HS-27A (cell line): ENCODE data around the gene ARAP2.

Experiments used
- DNase-seq: peaks from one replicate; pipeline ENCODE4 v3.0.0-alpha.2; 2012; ENCODE audit warnings: low read depth, missing footprints

The ARAP2 gene

GRCh38 chr4:36256398-36256891 is 12.1 kb upstream of the ARAP2 start:
- no peak for DNase-seq

DNA sequence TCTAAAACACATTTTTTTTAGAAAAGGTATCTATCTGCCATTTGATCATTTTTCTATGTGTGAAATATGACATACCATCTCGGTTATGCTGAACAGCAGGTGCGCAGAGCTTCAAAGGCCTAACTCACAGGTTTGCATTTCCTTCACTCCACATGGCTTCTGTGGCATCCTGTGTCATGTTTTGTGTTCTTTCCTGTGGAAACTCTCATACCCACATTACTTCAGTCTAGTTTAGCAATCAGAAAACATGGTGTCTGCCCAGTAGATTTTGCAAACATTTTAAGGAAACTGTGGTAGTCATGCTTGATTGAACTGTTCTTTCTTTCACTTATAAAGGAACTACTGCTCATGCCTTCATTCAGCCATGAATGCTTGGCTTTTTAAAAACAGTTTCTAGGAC is 11.3 kb upstream of the ARAP2 start:
- DNase-seq: no peak

DNA sequence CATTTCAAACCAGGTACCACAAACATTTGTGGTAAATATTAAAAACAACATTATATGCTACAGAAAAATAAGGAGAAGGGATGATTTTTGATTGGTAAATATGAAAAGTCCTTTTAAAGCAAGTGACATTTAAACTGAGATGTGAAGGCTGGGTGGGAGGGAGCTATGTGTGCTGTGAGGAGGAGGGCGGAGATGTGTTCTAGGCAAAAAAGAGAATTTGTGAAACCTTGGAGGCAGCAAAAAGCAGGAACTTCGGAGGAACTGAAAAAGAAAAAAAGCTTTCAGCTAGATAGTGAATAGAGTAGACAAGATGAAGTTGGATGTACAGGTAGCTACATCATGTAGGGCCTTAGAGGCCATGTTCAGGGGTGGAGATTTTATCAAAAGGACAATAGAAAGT is 10.1 kb upstream of the ARAP2 start:
- no peak for DNase-seq

DNA sequence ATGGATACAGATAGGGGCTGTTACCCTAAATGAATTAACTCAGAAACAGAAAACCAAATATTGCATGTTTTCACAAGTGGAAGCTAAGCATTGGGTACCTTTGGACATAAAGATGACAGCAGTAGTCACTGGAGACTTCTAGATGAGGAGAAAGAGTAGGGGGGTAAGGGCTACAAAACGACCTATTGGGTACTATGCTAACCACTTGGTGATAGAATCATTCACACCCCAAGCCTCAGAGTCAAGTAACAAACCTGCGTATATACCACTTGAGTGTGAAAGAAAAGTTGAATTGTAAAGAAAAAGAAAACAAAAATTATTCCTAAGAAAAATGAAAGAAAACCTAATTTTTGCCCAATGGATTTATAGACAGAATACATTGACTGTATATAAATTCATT is 7.7 kb upstream of the ARAP2 start:
- DNase-seq: no peak

DNA sequence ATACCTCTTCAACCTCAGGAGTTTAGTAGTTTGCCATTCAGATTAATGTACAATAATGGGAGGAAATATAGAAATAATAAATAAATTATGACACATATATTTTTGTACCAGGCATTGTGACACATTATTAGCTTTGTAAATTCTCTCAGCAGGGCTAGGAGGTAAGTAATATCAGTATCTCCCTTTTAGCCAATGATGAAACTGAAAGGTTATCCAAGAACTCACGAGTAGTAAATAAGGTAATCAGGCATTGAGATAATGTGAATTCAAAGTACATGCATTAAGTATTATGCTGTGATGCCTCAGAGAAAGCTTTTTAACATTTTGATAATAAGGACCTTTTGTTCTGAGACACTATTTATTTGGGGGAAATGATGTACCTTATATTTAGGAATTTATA is 5.3 kb upstream of the ARAP2 start:
- no peak for DNase-seq

GRCh38 chr4:36243355-36244256 is 708 bp downstream of the ARAP2 start:
- no peak for DNase-seq

DNA sequence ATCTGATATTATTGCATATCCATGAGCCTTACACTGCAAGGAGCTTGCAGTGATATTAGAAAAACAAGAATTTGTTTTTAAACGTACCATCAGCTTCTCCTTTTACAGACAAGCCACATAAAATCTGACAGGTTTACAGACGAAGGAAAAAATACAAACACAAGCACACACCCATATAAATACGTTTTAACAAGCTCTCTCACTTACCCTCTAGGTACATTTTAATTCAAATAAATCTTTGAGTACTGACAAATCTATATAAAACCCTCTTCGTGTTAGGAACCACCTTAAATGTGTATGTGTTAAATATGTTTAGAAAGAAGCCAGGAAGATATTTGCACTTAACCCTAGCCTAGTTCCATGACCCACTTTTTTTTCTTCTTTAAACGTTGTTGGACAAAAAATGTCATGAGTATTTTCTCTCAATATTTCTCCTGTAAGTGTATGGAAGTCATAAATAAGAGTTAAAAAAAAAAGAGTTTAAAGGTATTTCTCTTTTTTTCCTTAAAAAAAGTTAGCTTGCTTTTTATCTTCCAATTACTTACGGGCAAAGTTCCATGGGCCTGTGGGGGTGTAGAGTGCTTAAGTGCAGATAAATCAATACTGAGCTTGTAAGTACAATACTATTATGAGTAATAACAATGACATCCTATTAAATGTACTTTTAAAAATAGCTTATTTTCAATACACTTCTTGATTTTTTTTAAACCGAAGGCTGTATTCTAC is 1.5 kb downstream of the ARAP2 start:
- no peak for DNase-seq

DNA sequence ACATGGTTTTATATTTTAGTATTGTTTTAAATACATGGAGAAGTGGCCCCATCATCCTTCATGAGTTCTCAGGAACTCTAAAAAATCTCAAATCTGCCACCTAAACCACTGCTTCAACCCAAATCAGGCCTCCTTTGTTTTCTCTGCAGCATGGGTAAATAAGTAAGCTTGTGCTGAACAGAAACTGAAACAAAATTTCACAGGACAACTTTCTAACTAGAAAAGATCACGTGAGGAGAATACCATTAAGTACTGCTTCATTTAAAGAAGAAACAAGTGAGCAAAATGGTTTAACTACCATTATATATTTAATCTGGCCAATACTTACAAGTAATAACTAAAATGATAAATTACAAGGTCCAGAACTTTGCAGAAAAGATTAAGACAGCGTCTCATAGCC is 2.5 kb downstream of the ARAP2 start:
- no peak for DNase-seq

GRCh38 chr4:36237366-36238313 is 6.7 kb downstream of the ARAP2 start:
- DNase-seq: no peak

DNA sequence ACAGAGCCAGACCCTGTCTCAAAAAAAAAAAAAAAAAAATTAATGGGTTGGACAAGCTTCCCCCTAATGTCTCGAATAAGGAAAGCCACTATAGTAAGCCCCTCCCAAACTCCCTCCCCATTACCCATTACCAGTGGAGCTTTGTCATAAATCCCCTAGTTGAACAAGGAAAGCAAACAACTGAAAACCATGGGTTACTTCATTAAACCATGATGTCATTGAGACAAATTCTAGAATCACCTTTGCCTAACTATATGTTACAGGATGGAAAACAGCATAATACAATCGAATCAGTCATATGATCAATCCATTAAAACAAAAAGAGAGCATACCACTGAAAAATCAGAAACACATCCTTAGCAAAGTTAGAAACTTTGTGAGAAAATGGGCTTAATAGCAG is 8.2 kb downstream of the ARAP2 start:
- no peak for DNase-seq

DNA sequence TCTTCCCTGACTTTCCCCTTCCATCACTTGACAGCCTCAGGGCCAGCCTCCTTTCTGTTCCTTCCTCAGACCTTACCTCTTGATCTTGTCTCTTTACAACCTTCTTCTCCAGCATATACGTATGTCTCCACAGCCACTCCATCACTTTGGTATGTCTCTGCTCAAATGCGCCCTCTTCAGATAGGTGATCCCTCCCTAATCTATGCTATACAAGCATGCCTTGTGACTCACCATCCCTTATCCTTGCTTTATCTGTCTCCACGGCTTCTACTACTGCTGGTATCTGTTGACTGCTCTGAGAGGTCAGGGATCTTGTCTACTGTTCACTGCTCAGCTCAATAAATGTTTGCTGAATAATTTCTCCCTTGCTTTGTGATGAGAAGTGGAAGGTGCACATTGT is 9.0 kb downstream of the ARAP2 start:
- DNase-seq: no peak

- no peak for DNase-seq
These were observed 10.6 kb downstream of the ARAP2 start for GRCh38 chr4:36233567-36234266.

DNA sequence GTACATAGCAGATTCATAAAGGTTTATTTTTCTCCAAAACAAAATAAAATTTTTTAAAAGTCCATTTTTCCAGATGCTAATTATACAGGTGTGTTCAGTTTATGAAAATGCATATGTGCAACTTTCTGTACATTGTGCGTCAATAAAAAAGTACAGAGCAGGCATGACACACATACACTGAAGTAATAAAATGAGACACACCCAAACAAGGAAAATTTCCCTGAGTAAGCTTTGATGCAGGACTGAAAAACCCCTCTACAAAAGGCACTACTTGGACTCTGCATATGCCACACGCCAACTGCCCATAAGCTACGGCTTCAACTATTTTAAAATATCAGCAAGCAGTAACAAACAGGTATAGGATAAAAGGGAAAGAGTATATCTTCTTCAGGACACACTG is 13.8 kb downstream of the ARAP2 start:
- DNase-seq: no peak

DNA sequence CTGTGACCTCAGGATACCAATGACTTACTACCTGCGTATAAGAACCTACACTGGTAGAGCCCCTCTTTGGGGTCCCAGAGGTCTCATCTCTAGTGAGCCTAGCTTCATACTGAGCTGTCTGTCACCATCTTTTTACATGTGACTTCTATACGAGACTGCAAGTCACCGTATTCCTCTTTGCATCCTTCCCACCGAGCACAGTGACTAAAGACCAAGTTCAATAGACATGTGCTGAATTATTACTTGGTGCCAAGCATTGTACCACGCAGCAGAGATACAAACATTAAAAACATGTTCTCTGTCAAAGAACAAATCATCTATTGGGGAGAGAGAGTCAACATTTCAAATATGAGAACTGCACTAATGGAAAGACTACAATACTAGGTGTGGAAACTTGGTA is 16.4 kb downstream of the ARAP2 start:
- no peak for DNase-seq

GRCh38 chr4:36226430-36227227 is 17.7 kb downstream of the ARAP2 start:
- DNase-seq: no peak

DNA sequence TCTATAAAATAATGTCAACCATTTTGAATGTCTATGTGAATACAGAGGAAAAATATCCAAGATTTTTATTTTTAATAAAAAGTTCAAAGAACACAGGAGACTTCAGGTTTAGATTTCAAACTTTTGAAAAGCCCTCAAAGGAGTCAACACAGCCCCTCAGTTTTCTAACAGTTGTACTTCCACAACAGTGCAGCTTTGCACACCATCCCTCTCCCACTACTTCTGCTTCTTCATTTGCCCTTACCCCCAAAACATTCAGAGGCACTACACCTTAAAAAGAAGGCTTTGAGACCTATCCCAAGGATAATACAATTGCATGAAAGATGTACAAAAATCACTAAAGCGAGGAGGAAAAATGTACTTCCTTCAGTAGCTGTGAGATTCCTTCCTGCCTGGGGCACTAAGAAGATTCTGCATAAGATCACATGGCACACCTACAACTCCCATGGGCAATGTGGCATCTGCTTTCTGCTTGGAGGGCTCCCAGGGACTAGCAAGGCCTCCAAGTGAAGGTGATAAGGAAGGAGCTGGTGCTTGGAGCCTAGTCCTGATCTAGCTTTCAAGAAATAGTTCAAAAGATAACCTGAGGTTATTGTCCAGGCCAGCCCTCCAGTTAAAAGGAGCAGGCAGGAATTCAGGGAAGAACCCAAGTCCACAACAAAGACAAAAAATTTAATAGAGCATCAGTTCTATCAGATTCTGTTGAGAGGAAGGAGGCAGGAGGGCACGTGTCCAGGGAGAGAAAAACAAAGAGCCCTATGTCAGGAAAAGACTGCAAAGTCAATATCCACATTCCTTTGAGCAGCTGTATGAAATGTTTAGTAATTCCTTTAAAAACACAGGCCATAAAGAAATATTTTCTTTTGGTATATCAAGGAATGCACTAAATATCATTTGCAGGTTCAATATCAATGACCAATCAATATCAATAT is 19.1 kb downstream of the ARAP2 start:
- DNase-seq: no peak

DNA sequence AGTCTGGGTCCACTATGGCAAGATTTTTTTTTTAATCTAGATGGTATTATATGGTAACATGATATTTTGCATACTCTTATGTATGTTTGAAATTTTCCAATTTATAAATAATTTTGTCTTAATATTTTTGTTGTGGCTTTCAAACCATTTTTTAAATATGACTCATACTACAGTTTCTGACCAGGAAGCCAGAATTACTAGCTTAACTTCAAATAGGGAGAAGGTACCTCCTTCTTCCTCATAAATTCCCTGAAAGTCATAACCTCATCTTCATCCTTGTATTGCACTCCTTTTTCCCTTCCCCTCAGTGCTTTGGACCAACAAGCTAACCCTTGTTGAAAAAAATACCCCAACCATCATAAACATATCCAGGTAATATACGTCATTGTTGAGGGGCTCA is 21.6 kb downstream of the ARAP2 start:
- no peak for DNase-seq

DNA sequence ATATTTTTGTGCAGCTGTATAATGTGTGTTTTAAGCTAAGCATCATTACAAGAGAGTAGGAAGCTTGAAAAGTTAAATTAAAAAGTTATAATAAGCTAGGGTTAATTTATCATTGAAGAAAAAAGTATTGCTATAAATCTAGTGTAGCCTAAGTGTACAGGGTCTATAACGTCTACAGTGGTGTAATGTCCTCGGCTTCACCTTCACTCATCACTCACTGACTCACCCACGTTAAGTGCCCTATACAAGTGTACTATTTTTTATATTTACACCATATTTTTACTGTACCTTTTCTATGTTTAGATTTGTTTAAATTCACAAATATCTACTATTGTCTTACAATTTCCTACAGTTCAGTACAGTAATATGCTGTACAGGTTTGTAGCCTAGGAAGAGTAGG is 23.5 kb downstream of the ARAP2 start:
- no peak for DNase-seq

DNA sequence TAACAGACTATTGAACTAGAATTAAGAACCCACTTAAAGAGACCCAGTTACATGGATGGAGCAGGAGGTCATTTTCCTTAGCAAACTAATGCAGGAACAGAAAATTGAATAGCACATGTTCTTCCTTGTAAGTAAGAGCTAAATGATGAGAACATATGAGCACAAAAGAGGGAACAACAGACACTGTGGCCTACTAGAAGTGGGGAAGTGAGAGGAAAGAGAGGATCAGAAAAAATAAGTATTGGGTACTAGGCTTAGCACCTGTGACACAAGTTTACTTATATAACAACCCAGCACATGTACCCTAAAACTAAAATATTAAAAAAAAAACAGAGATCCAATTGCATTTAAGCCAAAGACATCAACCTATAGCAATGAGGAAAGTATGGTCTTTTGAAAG is 26.2 kb downstream of the ARAP2 start:
- DNase-seq: no peak

DNA sequence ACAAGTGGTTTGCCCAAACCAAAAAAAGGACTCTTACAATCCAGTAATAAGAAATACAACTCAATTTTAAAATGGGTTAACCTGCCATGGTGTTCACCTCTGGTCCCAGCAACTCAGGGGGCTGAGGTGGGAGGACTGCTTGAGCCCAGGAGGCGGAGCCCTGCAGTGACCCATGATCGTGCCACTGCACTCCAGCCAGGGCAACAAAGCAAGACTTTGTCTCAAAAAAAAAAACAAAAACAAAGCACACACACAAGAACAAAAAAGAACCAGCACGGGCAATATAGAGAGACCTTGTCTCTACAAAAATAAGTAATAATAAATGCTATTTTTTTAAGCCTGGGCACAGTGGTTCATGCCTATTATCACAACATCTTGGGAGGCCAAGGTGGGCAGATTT is 28.7 kb downstream of the ARAP2 start:
- DNase-seq: no peak
